ENCODE measurements around the gene CTPS1. TPM values are rescaled to one million over a fixed set of nuclear protein-coding genes. Genes with fewer than 3 reads are reported as not detected.

Gene CTPS1
- total and polyA plus RNA-seq, 2 experiments from 2014 or later, result 31.9 to 44.9 TPM

DNA sequence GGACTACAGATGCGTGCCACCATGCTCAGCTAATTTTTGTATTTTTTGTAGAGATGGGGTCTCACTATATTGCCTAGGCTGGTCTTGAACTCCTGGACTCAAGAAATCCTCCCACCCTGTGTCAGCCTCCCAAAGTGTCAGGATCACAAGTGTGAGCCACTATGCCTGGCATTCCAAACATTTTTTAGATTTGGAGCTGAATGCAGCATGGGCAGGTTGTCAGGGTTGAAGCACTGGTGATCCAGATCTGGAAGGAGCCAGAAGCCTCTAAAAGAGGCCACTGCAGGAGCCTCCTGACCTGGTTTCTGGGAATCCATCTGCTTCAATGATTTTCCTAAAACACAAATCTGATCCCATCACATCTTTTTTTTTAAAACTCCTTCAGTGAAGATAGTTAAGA, 1.8 kb upstream of the CTPS1 start:
- no peaks in the 10 kb centered on the region for H3K27me3 ChIP-seq
- H3K79me2 ChIP-seq, result peaks cover 24% of the 10 kb centered on the region
- no peak overlapping the region for H3K4me3 ChIP-seq
- H3K4me1 ChIP-seq (ENCODE audit: insufficient read depth), result peaks cover 24% of the 10 kb centered on the region
- no peak overlapping the region for H3K4me2 ChIP-seq
- no peak for DNase-seq (ENCODE audit: low spot score)
- no peaks in the 10 kb centered on the region for H3K9me2 ChIP-seq (replicated peaks; ENCODE audit: insufficient read depth)
- H3K9me3 ChIP-seq (ENCODE audit: low read depth), result no peaks in the 10 kb centered on the region
- no peak overlapping the region for H2AFZ ChIP-seq
- H3K27ac ChIP-seq, result no peak overlapping the region
- H3K36me3 ChIP-seq (replicated peaks; ENCODE audit: insufficient read depth, low read depth), result no peaks in the 10 kb centered on the region
- TF ChIP-seq, protein P1, sequence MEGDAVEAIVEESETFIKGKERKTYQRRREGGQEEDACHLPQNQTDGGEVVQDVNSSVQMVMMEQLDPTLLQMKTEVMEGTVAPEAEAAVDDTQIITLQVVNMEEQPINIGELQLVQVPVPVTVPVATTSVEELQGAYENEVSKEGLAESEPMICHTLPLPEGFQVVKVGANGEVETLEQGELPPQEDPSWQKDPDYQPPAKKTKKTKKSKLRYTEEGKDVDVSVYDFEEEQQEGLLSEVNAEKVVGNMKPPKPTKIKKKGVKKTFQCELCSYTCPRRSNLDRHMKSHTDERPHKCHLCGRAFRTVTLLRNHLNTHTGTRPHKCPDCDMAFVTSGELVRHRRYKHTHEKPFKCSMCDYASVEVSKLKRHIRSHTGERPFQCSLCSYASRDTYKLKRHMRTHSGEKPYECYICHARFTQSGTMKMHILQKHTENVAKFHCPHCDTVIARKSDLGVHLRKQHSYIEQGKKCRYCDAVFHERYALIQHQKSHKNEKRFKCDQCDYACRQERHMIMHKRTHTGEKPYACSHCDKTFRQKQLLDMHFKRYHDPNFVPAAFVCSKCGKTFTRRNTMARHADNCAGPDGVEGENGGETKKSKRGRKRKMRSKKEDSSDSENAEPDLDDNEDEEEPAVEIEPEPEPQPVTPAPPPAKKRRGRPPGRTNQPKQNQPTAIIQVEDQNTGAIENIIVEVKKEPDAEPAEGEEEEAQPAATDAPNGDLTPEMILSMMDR (IDR thresholded peaks at IDR 0.05; ENCODE audit: poor library complexity), result no peak
- TF ChIP-seq EZH2 (IDR thresholded peaks at IDR 0.05; ENCODE audit: borderline replicate concordance) (no peak), EZH2phosphoT487 (IDR thresholded peaks at IDR 0.05; ENCODE audit: low read depth, severe bottlenecking, unreplicated experiment) (no peak)
- 100% methylated on average over 1 of the region's 1 CpG for WGBS (ENCODE audit: low lambda C conversion rate, missing lambda C conversion rate)
- no peaks in the 10 kb centered on the region for H4K20me1 ChIP-seq (ENCODE audit: insufficient read depth, poor library complexity, severe bottlenecking)

DNA sequence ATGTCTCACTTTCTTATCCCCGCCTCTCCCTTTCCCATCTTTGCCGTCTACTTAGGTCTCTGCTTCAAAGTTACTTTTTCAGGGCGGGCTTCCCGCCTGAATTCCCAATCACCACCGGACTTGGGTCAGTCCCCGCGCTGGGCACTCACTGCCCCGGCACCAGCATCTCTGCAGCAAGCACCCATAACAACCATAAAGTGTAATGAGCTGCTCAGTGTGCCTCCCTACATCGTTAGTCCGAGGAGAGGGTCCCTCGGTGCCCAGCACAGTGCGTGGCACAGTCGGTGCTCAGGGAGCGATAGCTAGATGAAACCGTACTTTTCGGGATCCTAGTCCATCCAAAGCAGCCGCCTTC, 633 bp upstream of the CTPS1 start:
- peaks cover 36% of the 10 kb centered on the region for H3K79me2 ChIP-seq
- H3K9me3 ChIP-seq (ENCODE audit: low read depth), result no peaks in the 10 kb centered on the region
- no peaks in the 10 kb centered on the region for H3K36me3 ChIP-seq (replicated peaks; ENCODE audit: insufficient read depth, low read depth)
- peak overlapping the region; percentile 81 for H3K4me2 ChIP-seq
- no peaks in the 10 kb centered on the region for H4K20me1 ChIP-seq (ENCODE audit: insufficient read depth, poor library complexity, severe bottlenecking)
- H3K4me3 ChIP-seq, result peak overlapping the region; percentile 33
- TF ChIP-seq EZH2 (IDR thresholded peaks at IDR 0.05; ENCODE audit: borderline replicate concordance), result no peak
- TF ChIP-seq EZH2phosphoT487 (IDR thresholded peaks at IDR 0.05; ENCODE audit: low read depth, severe bottlenecking, unreplicated experiment), result no peak
- TF ChIP-seq, protein P1 (IDR thresholded peaks at IDR 0.05; ENCODE audit: poor library complexity), result no peak
- WGBS (ENCODE audit: low lambda C conversion rate, missing lambda C conversion rate), result 36% methylated on average over 17 of the region's 17 CpGs
- no peaks in the 10 kb centered on the region for H3K27me3 ChIP-seq
- H2AFZ ChIP-seq, result peak overlapping the region; percentile 80
- no peak for DNase-seq (ENCODE audit: low spot score)
- peak overlapping the region; percentile 95 for H3K27ac ChIP-seq
- H3K9me2 ChIP-seq (replicated peaks; ENCODE audit: insufficient read depth), result no peaks in the 10 kb centered on the region
- H3K4me1 ChIP-seq (ENCODE audit: insufficient read depth), result peaks cover 25% of the 10 kb centered on the region

DNA sequence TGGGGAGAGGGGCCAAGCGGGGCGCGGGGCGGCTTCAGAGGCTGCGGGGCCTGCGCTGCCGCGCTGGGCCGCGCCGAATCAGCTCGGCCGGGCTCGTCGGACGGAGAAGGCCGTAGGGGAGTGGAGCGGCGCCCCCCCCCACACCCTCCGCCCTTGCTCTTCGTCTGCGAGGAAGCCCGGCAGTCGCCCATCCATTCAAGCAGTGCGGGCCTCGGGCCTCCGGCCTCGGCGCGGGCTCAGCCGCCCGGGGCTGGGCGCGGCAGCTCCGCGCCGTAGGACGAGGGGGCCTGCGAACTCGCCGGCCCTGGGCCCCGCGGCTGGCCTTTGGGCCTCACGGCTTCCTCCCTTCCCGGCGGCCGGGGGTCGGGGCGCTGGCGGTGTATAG, 564 bp downstream of the CTPS1 start:
- peaks cover 43% of the 10 kb centered on the region for H3K79me2 ChIP-seq
- H3K9me3 ChIP-seq (ENCODE audit: low read depth), result no peaks in the 10 kb centered on the region
- H3K4me2 ChIP-seq, result peak overlapping the region; percentile 95
- WGBS (ENCODE audit: low lambda C conversion rate, missing lambda C conversion rate), result 2% methylated on average over 28 of the region's 50 CpGs
- H4K20me1 ChIP-seq (ENCODE audit: insufficient read depth, poor library complexity, severe bottlenecking), result no peaks in the 10 kb centered on the region
- H3K4me3 ChIP-seq, result peak overlapping the region; percentile 64
- H3K9me2 ChIP-seq (replicated peaks; ENCODE audit: insufficient read depth), result no peaks in the 10 kb centered on the region
- DNase-seq (ENCODE audit: low spot score), result no peak
- peak overlapping the region; percentile 95 for H3K27ac ChIP-seq
- peak overlapping the region; percentile 38 for H2AFZ ChIP-seq
- peaks cover 25% of the 10 kb centered on the region for H3K4me1 ChIP-seq (ENCODE audit: insufficient read depth)
- no peaks in the 10 kb centered on the region for H3K27me3 ChIP-seq
- TF ChIP-seq, protein P1 (IDR thresholded peaks at IDR 0.05; ENCODE audit: poor library complexity), result no peak
- no peak for TF ChIP-seq EZH2 (IDR thresholded peaks at IDR 0.05; ENCODE audit: borderline replicate concordance)
- no peak for TF ChIP-seq EZH2phosphoT487 (IDR thresholded peaks at IDR 0.05; ENCODE audit: low read depth, severe bottlenecking, unreplicated experiment)
- H3K36me3 ChIP-seq (replicated peaks; ENCODE audit: insufficient read depth, low read depth), result no peaks in the 10 kb centered on the region

All from hepatocyte (in vitro differentiated cells).